Keratinocyte (primary cell): ENCODE data around the gene C2CD3. TPM values are rescaled to one million over a fixed set of nuclear protein-coding genes. Genes with fewer than 3 reads are reported as not detected.

Experiments
- DNase-seq: peaks from one replicate; pipeline ENCODE4 v3.0.0-alpha.2; 2011; ENCODE audit warnings: low read depth, missing footprints, low spot score
- FAIRE-seq: peaks from 2 replicates; lab custom pipeline; 2011; peaks lifted over from hg19 to GRCh38; lab: Jason Lieb, UNC
- H2AFZ ChIP-seq: 2 replicates; pipeline ENCODE4 v1.6.0; 2012; ENCODE audit warnings: low read length, control low read depth, inconsistent platforms; ENCODE audit not compliant: control insufficient read depth
- H3K27ac ChIP-seq: 2 replicates; pipeline ENCODE4 v1.5.1; 2011; ENCODE audit warnings: low read length; ENCODE audit not compliant: control insufficient read depth, insufficient read depth
- H3K27me3 ChIP-seq: 3 replicates; pipeline ENCODE4 v1.6.0; 2011; ENCODE audit warnings: low read length; ENCODE audit not compliant: control insufficient read depth, insufficient read depth; ENCODE audit errors: extremely low read depth
- H3K36me3 ChIP-seq, 2 experiments: 2 replicates in 1 of 2; 3 replicates in 1 of 2; pipeline ENCODE4 v1.5.1; 2011; ENCODE audit warnings: low read length in 2 of 2, mild to moderate bottlenecking in 1 of 2; ENCODE audit not compliant: control insufficient read depth in 2 of 2, insufficient read depth in 2 of 2; ENCODE audit errors: extremely low read depth in 1 of 2
- H3K4me1 ChIP-seq: 3 replicates; pipeline ENCODE4 v1.5.1; 2011; ENCODE audit warnings: low read length; ENCODE audit not compliant: control insufficient read depth, insufficient read depth; ENCODE audit errors: extremely low read depth
- H3K4me2 ChIP-seq: 3 replicates; pipeline ENCODE4 v1.6.0; 2011; ENCODE audit warnings: low read depth, low read length; ENCODE audit not compliant: control insufficient read depth, insufficient read depth; ENCODE audit errors: extremely low read depth
- H3K4me3 ChIP-seq, 3 experiments: fragments of 200-600 bp in 1 of 3; sonication (generic) in 1 of 3; 2 replicates in 2 of 3; 3 replicates in 1 of 3; pipeline ENCODE4 v1.5.1; 2011 to 2016; ENCODE audit warnings: low read length in 3 of 3, mild to moderate bottlenecking in 3 of 3, control low read depth in 2 of 3, inconsistent platforms in 1 of 3, low read depth in 1 of 3, mixed read lengths in 1 of 3, mixed run types in 1 of 3, moderate library complexity in 1 of 3; ENCODE audit not compliant: control insufficient read depth in 2 of 3, insufficient read depth in 2 of 3; ENCODE audit errors: extremely low read depth in 1 of 3
- H3K79me2 ChIP-seq: 2 replicates; pipeline ENCODE4 v1.6.0; 2012; ENCODE audit warnings: low read length; ENCODE audit not compliant: control insufficient read depth, insufficient read depth
- H3K9ac ChIP-seq: 3 replicates; pipeline ENCODE4 v1.6.0; 2011; ENCODE audit warnings: low read length; ENCODE audit not compliant: control insufficient read depth, insufficient read depth; ENCODE audit errors: extremely low read depth
- H3K9me1 ChIP-seq: 3 replicates; pipeline ENCODE4 v1.6.0; 2011; ENCODE audit warnings: low read length; ENCODE audit not compliant: control insufficient read depth, insufficient read depth; ENCODE audit errors: extremely low read depth
- H3K9me3 ChIP-seq: 2 replicates; pipeline ENCODE4 v1.5.1; 2012; ENCODE audit warnings: low read depth, low read length; ENCODE audit not compliant: control insufficient read depth
- H4K20me1 ChIP-seq: 3 replicates; pipeline ENCODE4 v1.6.0; 2011; ENCODE audit warnings: low read length; ENCODE audit not compliant: control insufficient read depth, insufficient read depth; ENCODE audit errors: extremely low read depth
- EZH2 ChIP-seq: IDR thresholded peaks from one replicate; pipeline ENCODE4 v1.6.1; 2012; ENCODE audit warnings: inconsistent platforms, mild to moderate bottlenecking, low read length, moderate library complexity
- dilution Hi-C: fragments of 300-500 bp; cut with MboI; formaldehyde crosslinking; loops from one replicate; pipeline ENCODE4 v1.7.0; 2020; ENCODE audit warnings: low sequenced_read_pairs; ENCODE audit not compliant: extremely low pct_ligation_motif_present
- polyA plus RNA-seq, 5 experiments: library from polyadenylated mRNA; depleted of rRNA in 3 of 5; stranded (reverse) in 3 of 5; stranded (forward) in 1 of 5; unstranded in 1 of 5; fragments of >200 nt; gene quantifications; 1 replicate in 1 of 5; 2 replicates in 3 of 5; 3 replicates in 1 of 5; pipeline versions ENCODE4 v1.2.1 to v1.2.3, GENCODE V29; 2011 to 2012; ENCODE audit warnings: missing spikeins in 2 of 5, low read depth in 1 of 5, low replicate concordance in 1 of 5
- TF ChIP-seq, protein P1 (sequence below), 3 experiments: IDR thresholded peaks in 1 of 3; conservative IDR thresholded peaks in 1 of 3; optimal IDR thresholded peaks in 1 of 3; 2 replicates in 2 of 3; 3 replicates in 1 of 3; pipeline versions ENCODE3 to v1.5.1; 2011; ENCODE audit warnings: low read length in 3 of 3, mild to moderate bottlenecking in 3 of 3, moderate library complexity in 2 of 3, control low read depth in 1 of 3, inconsistent platforms in 1 of 3; ENCODE audit not compliant: insufficient read depth in 2 of 3; ENCODE audit errors: extremely low read depth in 1 of 3

The C2CD3 gene
- polyA plus RNA-seq, 1 donor (not counting 4 experiments of a cell fraction or from before 2014, with no cell fraction given) = 9.8 TPM

- dilution Hi-C loops = no loop called here
- Histone ChIP-seq H3K4me3 (no peak overlapping the region), H3K9me3 (no peaks in the 10 kb centered on the region), H3K9ac (no peak overlapping the region), H3K27me3 (no peaks in the 10 kb centered on the region), H3K4me1 (no peaks in the 10 kb centered on the region), H2AFZ (no peak overlapping the region), H3K79me2 (no peaks in the 10 kb centered on the region), H3K36me3 (peaks cover 4 to 7% of the 10 kb centered on the region in 2 experiments), H3K27ac (no peak overlapping the region), H3K9me1 (no peaks in the 10 kb centered on the region), H3K4me2 (no peak overlapping the region), H4K20me1 (no peaks in the 10 kb centered on the region)
- DNase-seq (no peak), FAIRE-seq (no peak)
- TF ChIP-seq, protein P1, sequence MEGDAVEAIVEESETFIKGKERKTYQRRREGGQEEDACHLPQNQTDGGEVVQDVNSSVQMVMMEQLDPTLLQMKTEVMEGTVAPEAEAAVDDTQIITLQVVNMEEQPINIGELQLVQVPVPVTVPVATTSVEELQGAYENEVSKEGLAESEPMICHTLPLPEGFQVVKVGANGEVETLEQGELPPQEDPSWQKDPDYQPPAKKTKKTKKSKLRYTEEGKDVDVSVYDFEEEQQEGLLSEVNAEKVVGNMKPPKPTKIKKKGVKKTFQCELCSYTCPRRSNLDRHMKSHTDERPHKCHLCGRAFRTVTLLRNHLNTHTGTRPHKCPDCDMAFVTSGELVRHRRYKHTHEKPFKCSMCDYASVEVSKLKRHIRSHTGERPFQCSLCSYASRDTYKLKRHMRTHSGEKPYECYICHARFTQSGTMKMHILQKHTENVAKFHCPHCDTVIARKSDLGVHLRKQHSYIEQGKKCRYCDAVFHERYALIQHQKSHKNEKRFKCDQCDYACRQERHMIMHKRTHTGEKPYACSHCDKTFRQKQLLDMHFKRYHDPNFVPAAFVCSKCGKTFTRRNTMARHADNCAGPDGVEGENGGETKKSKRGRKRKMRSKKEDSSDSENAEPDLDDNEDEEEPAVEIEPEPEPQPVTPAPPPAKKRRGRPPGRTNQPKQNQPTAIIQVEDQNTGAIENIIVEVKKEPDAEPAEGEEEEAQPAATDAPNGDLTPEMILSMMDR (optimal IDR thresholded peaks at IDR 0.05 in 1 of 3, IDR thresholded peaks at IDR 0.05 in 1 of 3, conservative IDR thresholded peaks at IDR 0.05 in 1 of 3; ENCODE audit: extremely low read depth in 1 of 3, insufficient read depth in 2 of 3, low read length in 3 of 3) = no peak
- no peak for TF ChIP-seq EZH2
Measured at GRCh38 chr11:74106124-74106523, 64.7 kb downstream of the C2CD3 start.

DNA sequence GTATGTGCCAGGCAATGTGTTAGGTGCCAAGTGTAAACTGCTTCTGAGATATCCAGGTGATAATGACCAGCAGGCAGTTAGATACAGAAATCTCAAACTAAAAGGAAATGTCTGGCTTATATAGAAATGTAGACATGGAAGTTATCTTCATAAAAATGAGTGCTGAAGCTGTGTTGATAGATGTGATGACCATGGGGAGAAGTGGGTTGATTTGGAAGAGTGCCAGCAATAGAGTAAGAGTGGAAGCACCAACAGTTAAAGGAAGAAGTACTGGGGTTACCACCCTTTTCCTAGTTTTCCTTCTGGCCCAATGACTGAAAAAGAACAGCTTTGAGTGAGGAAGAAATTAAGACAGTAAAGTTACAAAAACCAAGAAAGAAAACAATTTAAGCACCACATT, 68.5 kb downstream of the C2CD3 start:
- Histone ChIP-seq H3K4me2 (no peak overlapping the region), H3K36me3 (peaks cover 7% of the 10 kb centered on the region in 2 experiments), H2AFZ (no peak overlapping the region), H3K4me1 (no peaks in the 10 kb centered on the region), H3K27ac (no peak overlapping the region), H3K9me1 (no peaks in the 10 kb centered on the region), H3K9me3 (no peaks in the 10 kb centered on the region), H3K27me3 (no peaks in the 10 kb centered on the region), H3K4me3 (no peak overlapping the region), H3K9ac (no peak overlapping the region), H3K79me2 (no peaks in the 10 kb centered on the region), H4K20me1 (no peaks in the 10 kb centered on the region)
- dilution Hi-C loops = no loop called here
- DNase-seq (no peak), FAIRE-seq (no peak)
- TF ChIP-seq, protein P1 (optimal IDR thresholded peaks at IDR 0.05 in 1 of 3, IDR thresholded peaks at IDR 0.05 in 1 of 3, conservative IDR thresholded peaks at IDR 0.05 in 1 of 3; ENCODE audit: extremely low read depth in 1 of 3, insufficient read depth in 2 of 3, low read length in 3 of 3) = no peak
- no peak for TF ChIP-seq EZH2
